DOHH2 (cell line): Measurements from ENCODE around the gene TCERG1.

Experiments used
- CTCF ChIP-seq: fragments of 200-600 bp; sonication (generic); IDR thresholded peaks from one replicate; pipeline ENCODE4 v1.5.1; 2014; ENCODE audit warnings: antibody characterized with exemption, mild to moderate bottlenecking, low read depth, low read length; ENCODE audit not compliant: poor library complexity, severe bottlenecking
- EZH2phosphoT487 ChIP-seq: fragments of 200-600 bp; sonication (generic); IDR thresholded peaks from 2 replicates; pipeline ENCODE4 v1.6.1; 2017; ENCODE audit warnings: borderline replicate concordance, mild to moderate bottlenecking, antibody characterized with exemption, low read length, moderate library complexity, mixed read lengths

DNA sequence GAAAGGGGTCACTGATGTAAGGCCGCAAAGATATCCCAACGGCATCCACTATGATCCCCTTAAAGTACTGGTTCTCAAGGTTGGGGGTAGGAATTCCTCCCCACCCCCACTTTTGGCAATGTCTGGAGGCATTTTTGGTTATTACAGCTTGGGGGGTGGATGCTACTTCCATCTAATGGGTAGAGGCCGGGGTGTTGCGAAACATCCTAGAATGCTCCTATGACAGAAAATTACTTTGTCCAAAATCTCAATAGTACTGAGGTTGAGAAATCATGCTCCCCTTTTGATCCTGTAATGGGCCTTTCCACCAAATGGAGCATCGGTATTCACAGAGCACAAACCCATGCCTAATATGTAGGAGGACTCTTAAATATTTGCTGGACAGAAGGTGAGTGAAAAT lies 20.8 kb upstream of the TCERG1 start:
- no peak for TF ChIP-seq CTCF
- TF ChIP-seq EZH2phosphoT487, result no peak
